GM12878 (cell line): Measurements from ENCODE around the gene MRPS18A. TPM values are rescaled to one million over a fixed set of nuclear protein-coding genes. Genes with fewer than 3 reads are reported as not detected.

ENCODE experiments used
- ATAC-seq: fragments of 200-7000 bp; cut with Tn5 transposase; 3 replicates; pipeline ENCODE4 v1.9.1; 2020; ENCODE audit warnings: mild to moderate bottlenecking, moderate library complexity
- BruUV-seq: library from RNA; stranded (reverse); fragments of 400-500 nt; replicated peaks from 2 replicates; lab custom pipeline; 2021; lab: Mats Ljungman, UMichigan
- CTCF ChIA-PET: fragments of 300-600 bp; sonication (Branson Sonifier 250); formaldehyde crosslinking; extraction: SDS; loops from one replicate; lab custom pipeline; 2021; ENCODE audit warnings: inconsistent platforms; lab: Yijun Ruan, JAX
- POLR2A ChIA-PET: fragments of 350-600 bp; formaldehyde crosslinking; extraction: SDS; loops from one replicate; lab custom pipeline; 2021; ENCODE audit warnings: inconsistent platforms; lab: Charles Lee
- RAD21 ChIA-PET: fragments of 300-600 bp; sonication (Branson Sonifier 250); formaldehyde crosslinking; loops from one replicate; lab custom pipeline; 2023; ENCODE audit warnings: antibody characterized with exemption; ENCODE audit not compliant: unreplicated experiment; lab: Charles Lee
- SMC1A ChIA-PET: fragments of 300-600 bp; sonication (Branson Sonifier 250); formaldehyde crosslinking; loops from one replicate; lab custom pipeline; 2023; ENCODE audit not compliant: unreplicated experiment, uncharacterized antibody; lab: Charles Lee
- DNase-seq: peaks from one replicate; pipeline ENCODE4 v3.0.0-alpha.2; 2011; ENCODE audit warnings: low read depth, low spot score
- FAIRE-seq: peaks from 3 replicates; lab custom pipeline; 2011; peaks lifted over from hg19 to GRCh38; lab: Jason Lieb, UNC
- H2AFZ ChIP-seq: 2 replicates; pipeline ENCODE4 v1.6.0; 2011; ENCODE audit warnings: low read depth, low read length, control low read depth; ENCODE audit not compliant: control insufficient read depth
- H3K27ac ChIP-seq: 2 replicates; pipeline ENCODE4 v1.5.1; 2011; ENCODE audit warnings: control low read depth; ENCODE audit not compliant: control insufficient read depth, insufficient read depth
- H3K27me3 ChIP-seq, 2 experiments: replicated peaks in 1 of 2; 2 replicates each; pipeline versions ENCODE4 v1.6.0 to v1.6.1; 2011; ENCODE audit warnings: low read length in 1 of 2; ENCODE audit not compliant: control insufficient read depth in 2 of 2, insufficient read depth in 2 of 2
- H3K36me3 ChIP-seq, 2 experiments: 2 replicates each; pipeline ENCODE4 v1.5.1; 2011; ENCODE audit warnings: low read length in 1 of 2; ENCODE audit not compliant: control insufficient read depth in 2 of 2, insufficient read depth in 2 of 2
- H3K4me1 ChIP-seq: 2 replicates; pipeline ENCODE4 v1.6.1; 2011; ENCODE audit warnings: mild to moderate bottlenecking, low read length, moderate library complexity, mixed read lengths; ENCODE audit not compliant: control insufficient read depth, insufficient read depth
- H3K4me2 ChIP-seq: 2 replicates; pipeline ENCODE4 v1.6.0; 2011; ENCODE audit warnings: control low read depth; ENCODE audit not compliant: control insufficient read depth, insufficient read depth
- H3K4me3 ChIP-seq: fragments of 200-600 bp; sonication (generic); 2 replicates; pipeline ENCODE4 v1.5.1; 2016
- H3K79me2 ChIP-seq: 2 replicates; pipeline ENCODE4 v1.6.0; 2011; ENCODE audit warnings: low read length; ENCODE audit not compliant: control insufficient read depth, insufficient read depth
- H3K9ac ChIP-seq: 2 replicates; pipeline ENCODE4 v1.8.0; 2011; ENCODE audit warnings: low read length, control low read depth, mixed read lengths; ENCODE audit not compliant: control insufficient read depth, insufficient read depth
- H3K9me3 ChIP-seq: replicated peaks from 3 replicates; pipeline ENCODE4 v1.5.1; 2011; ENCODE audit warnings: mild to moderate bottlenecking, low read length; ENCODE audit not compliant: control insufficient read depth, insufficient read depth
- H4K20me1 ChIP-seq: 2 replicates; pipeline ENCODE4 v1.6.0; 2011; ENCODE audit not compliant: control insufficient read depth, insufficient read depth
- ATF3 ChIP-seq: IDR thresholded peaks from 2 replicates; pipeline ENCODE4 v1.6.1; 2011; ENCODE audit warnings: low read depth, mild to moderate bottlenecking, low read length, moderate library complexity, borderline replicate concordance; ENCODE audit errors: extremely low read depth
- BCL11A ChIP-seq: IDR thresholded peaks from 2 replicates; pipeline ENCODE4 v1.6.1; 2011; ENCODE audit warnings: low read depth, low read length
- BMI1 ChIP-seq: fragments of 450-650 bp; IDR thresholded peaks from 2 replicates; pipeline ENCODE4 v1.6.1; 2016; ENCODE audit warnings: mild to moderate bottlenecking, moderate library complexity, borderline replicate concordance
- CBX3 ChIP-seq: fragments of 200-600 bp; sonication (generic); IDR thresholded peaks from 2 replicates; pipeline ENCODE4 v1.6.1; 2016; ENCODE audit warnings: low read depth, borderline replicate concordance
- CBX5 ChIP-seq: sonication (generic); IDR thresholded peaks from 2 replicates; pipeline ENCODE4 v1.6.1; 2016; ENCODE audit warnings: low read depth, moderate library complexity, mild to moderate bottlenecking, inconsistent platforms
- CHD2 ChIP-seq: IDR thresholded peaks from 2 replicates; pipeline ENCODE4 v1.6.1; 2011; ENCODE audit warnings: low read depth, low read length, improper control_type of control experiment, borderline replicate concordance
- HDAC6 ChIP-seq: fragments of 200-600 bp; sonication (generic); IDR thresholded peaks from one replicate; pipeline ENCODE4 v1.8.0; 2017; ENCODE audit warnings: antibody characterized with exemption; ENCODE audit not compliant: unreplicated experiment
- HSF1 ChIP-seq: fragments of 150-350 bp; IDR thresholded peaks from 2 replicates; pipeline ENCODE4 v1.6.1; 2014; ENCODE audit warnings: mild to moderate bottlenecking, low read depth, low read length
- IKZF2 ChIP-seq, 2 experiments: fragments of 450-650 bp; IDR thresholded peaks; 2 replicates each; pipeline ENCODE4 v1.6.1; 2017; ENCODE audit warnings: mild to moderate bottlenecking in 2 of 2, moderate library complexity in 2 of 2
- KLF5 ChIP-seq: fragments of 450-650 bp; IDR thresholded peaks from 2 replicates; pipeline ENCODE4 v1.6.1; 2014; ENCODE audit warnings: mild to moderate bottlenecking; ENCODE audit not compliant: partially characterized antibody
- MTA2 ChIP-seq: fragments of 450-650 bp; IDR thresholded peaks from 2 replicates; pipeline ENCODE4 v1.6.1; 2016; ENCODE audit warnings: low read depth, mild to moderate bottlenecking, moderate library complexity
- NFXL1 ChIP-seq: fragments of 450-650 bp; IDR thresholded peaks from 2 replicates; pipeline ENCODE4 v1.6.1; 2017; ENCODE audit warnings: antibody characterized with exemption, mild to moderate bottlenecking, borderline replicate concordance
- PML ChIP-seq: IDR thresholded peaks from 2 replicates; pipeline ENCODE4 v1.6.1; 2012; ENCODE audit warnings: low read length, inconsistent platforms
- POLR2A ChIP-seq: IDR thresholded peaks from 2 replicates; pipeline ENCODE4 v1.6.1; 2011; ENCODE audit warnings: low read depth, mild to moderate bottlenecking, low read length
- RBBP5 ChIP-seq: fragments of 200-600 bp; sonication (generic); conservative IDR thresholded peaks from 2 replicates; pipeline ENCODE4 v1.6.1; 2016
- RFX5 ChIP-seq: IDR thresholded peaks from 2 replicates; pipeline ENCODE4 v1.6.1; 2011; ENCODE audit warnings: low read depth, low read length, improper control_type of control experiment
- SUZ12 ChIP-seq: fragments of 200-600 bp; sonication (generic); IDR thresholded peaks from one replicate; pipeline ENCODE4 v1.6.1; 2018; ENCODE audit warnings: antibody characterized with exemption, mild to moderate bottlenecking; ENCODE audit not compliant: unreplicated experiment
- ZBTB40 ChIP-seq: fragments of 450-650 bp; IDR thresholded peaks from 2 replicates; pipeline ENCODE4 v1.6.1; 2016; ENCODE audit warnings: mild to moderate bottlenecking, moderate library complexity, borderline replicate concordance
- WGBS: methylation state at CpG from one replicate; pipeline ENCODE4 v1.1.6; 2016; ENCODE audit warnings: low lambda C conversion rate; ENCODE audit not compliant: insufficient replicate concordance, insufficient coverage; ENCODE audit errors: missing lambda C conversion rate; 5-methylcytosine and 5-hydroxymethylcytosine counted together
- in situ Hi-C: fragments of 300-500 bp; cut with MboI; formaldehyde crosslinking; loops from 9 replicates; pipeline ENCODE4 v1.14.3; 2018; ENCODE audit warnings: mixed read lengths
- intact Hi-C: fragments of 100-400 bp; cut with micrococcal nuclease; formaldehyde crosslinking; loops from one replicate; pipeline ENCODE4 v1.14.2; 2022; ENCODE audit not compliant: unreplicated experiment
- polyA plus RNA-seq, 11 experiments: library from polyadenylated mRNA; depleted of rRNA in 4 of 11; unstranded in 6 of 11; stranded (reverse) in 5 of 11; fragments of >200 nt; fragmentation: Nextera tagmentation in 4 of 11; fragmentation: Illumina TruSeq in 1 of 11; extraction: Ambion mirVana in 4 of 11; extraction: Trizol in 1 of 11; gene quantifications; 1 replicate in 1 of 11; 2 replicates in 10 of 11; pipeline versions ENCODE4 v1.2.1 to v1.2.3, GENCODE V29; 2011 to 2016; ENCODE audit warnings: inconsistent platforms in 2 of 11, missing spikeins in 2 of 11, low read depth in 1 of 11
- total RNA-seq, 4 experiments: library from RNA; depleted of rRNA in 3 of 4; stranded (reverse); fragments of >200 nt in 3 of 4; fragmentation: Illumina TruSeq in 1 of 4; extraction: Trizol in 1 of 4; gene quantifications; 2 replicates each; pipeline versions ENCODE4 v1.2.1 to v1.2.3, GENCODE V29; 2013 to 2021

Gene MRPS18A
- total and polyA plus RNA-seq, 10 of the 15 experiments (the other 5 are each of a cell fraction or from before 2014, with no cell fraction given), result 66.3 to 158 (median 98.7) TPM

GRCh38 chr6:43720999-43721398 is 33.4 kb upstream of the MRPS18A start:
- in situ Hi-C loops (loop anchor here (5.0 kb wide), 1 partner anchor 356 kb away; no protein-coding TSS in a partner anchor), intact Hi-C loops (loop anchor here (5.0 kb wide), 1 partner anchor 36 kb away; no protein-coding TSS in a partner anchor)
- no peaks in the 10 kb centered on the region for H3K36me3 ChIP-seq
- FAIRE-seq (no peak), DNase-seq (no peak), ATAC-seq (no peak)
- H3K27ac ChIP-seq, result no peak overlapping the region
- no peaks in the 10 kb centered on the region for H3K9me3 ChIP-seq
- ChIA-PET CTCF (interaction anchor here (0.7 to 5.1 kb wide), 21 partner anchors 12 to 358 kb away, joined by 3 to 102 read pairs (median 4); partner anchors contain the start of genes GTPBP2, MRPS18A and VEGFA), RAD21 (interaction anchor here (0.5 to 2.0 kb wide), 10 partner anchors 49 to 379 kb away, joined by 3 to 8 read pairs (median 4); partner anchors contain the start of gene VEGFA), POLR2A (interaction anchor here (0.7 to 1.9 kb wide), 6 partner anchors 8 to 358 kb away, joined by 3 to 5 read pairs (median 4); partner anchors contain the start of gene VEGFA), SMC1A (interaction anchor here (0.6 to 5.8 kb wide), 13 partner anchors 12 to 359 kb away, joined by 3 to 87 read pairs (median 4); partner anchors contain the start of gene VEGFA)
- H2AFZ ChIP-seq, result no peak overlapping the region
- H3K79me2 ChIP-seq, result no peaks in the 10 kb centered on the region; the same call in 1 of the 2 replicates
- no TSS peak for BruUV-seq
- no peak overlapping the region for H3K4me2 ChIP-seq
- no peaks in the 10 kb centered on the region for H3K27me3 ChIP-seq
- H3K9ac ChIP-seq, result no peak overlapping the region
- peaks cover 26% of the 10 kb centered on the region for H3K4me1 ChIP-seq
- no peaks in the 10 kb centered on the region for H4K20me1 ChIP-seq
- no peak for TF ChIP-seq BCL11A
- TF ChIP-seq HSF1, result no peak
- TF ChIP-seq CBX3, result no peak
- no peak for TF ChIP-seq NFXL1
- no peak for TF ChIP-seq POLR2A
- TF ChIP-seq RFX5, result no peak
- no peak for TF ChIP-seq BMI1
- TF ChIP-seq CBX5, result no peak
- TF ChIP-seq SUZ12, result no peak
- no peak for TF ChIP-seq PML
- no peak for TF ChIP-seq IKZF2 (IDR thresholded peaks at IDR 0.05)
- no peak for TF ChIP-seq HDAC6
- TF ChIP-seq ZBTB40, result no peak
- TF ChIP-seq KLF5, result no peak
- no peak for TF ChIP-seq CHD2
- TF ChIP-seq MTA2, result no peak
- TF ChIP-seq ATF3, result no peak
- TF ChIP-seq RBBP5, result no peak
- no peak overlapping the region for H3K4me3 ChIP-seq
- 50% methylated on average over 4 of the region's 4 CpGs for WGBS
